HG03439 (cell line): ENCODE measurements around the gene SMARCAL1.

Experiments used
- ATAC-seq: cut with Tn5 transposase; IDR thresholded peaks from one replicate; pipeline ENCODE4 v1.9.1; 2021; ENCODE audit warnings: mild to moderate bottlenecking, moderate library complexity; ENCODE audit not compliant: unreplicated experiment

Gene SMARCAL1

GRCh38 chr2:216392018-216392562, 20.2 kb upstream of the SMARCAL1 start:
- no peak for ATAC-seq

DNA sequence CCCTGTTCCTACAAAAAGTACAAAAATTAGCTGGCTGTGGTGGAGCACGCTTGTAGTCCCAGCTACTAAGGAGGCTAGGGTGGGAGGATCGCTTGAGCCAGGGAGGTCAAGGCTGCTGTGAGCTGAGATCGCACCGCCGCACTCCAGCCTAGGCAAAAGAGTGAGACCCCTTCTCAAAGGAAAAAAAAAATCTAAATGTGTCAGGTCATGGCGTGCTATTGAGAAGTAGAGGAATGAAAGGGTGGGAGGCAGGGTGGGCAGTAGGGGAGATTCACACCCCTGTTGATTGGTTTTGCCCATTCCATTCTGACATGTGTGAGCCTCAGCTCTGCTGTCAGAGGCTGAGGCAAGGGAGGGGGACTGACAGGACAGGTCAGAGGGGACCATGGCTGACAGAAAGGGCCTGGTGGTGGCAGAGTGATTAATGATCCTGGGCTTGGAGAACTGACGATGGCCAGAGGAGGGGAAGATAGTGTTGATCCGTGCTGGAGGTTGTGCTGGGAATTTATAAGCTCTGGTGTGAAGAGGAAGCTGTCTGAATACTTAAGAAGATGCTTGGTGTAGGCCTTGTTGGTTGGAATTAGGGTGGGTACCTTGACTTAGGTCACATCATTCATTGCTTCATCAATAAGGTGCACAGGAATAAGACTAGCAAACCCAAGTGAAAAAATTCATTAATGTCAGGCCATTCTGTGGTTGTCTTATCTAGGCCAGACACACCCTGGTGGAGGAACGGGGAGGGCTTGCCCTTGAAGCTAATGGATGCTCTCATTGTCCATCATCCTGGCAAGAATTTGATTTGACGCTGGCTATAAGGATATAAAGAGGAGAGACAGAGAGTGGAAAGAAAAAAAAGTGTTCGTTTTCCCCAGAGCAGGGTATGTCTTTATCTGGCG, 19.1 kb upstream of the SMARCAL1 start:
- no peak for ATAC-seq

DNA sequence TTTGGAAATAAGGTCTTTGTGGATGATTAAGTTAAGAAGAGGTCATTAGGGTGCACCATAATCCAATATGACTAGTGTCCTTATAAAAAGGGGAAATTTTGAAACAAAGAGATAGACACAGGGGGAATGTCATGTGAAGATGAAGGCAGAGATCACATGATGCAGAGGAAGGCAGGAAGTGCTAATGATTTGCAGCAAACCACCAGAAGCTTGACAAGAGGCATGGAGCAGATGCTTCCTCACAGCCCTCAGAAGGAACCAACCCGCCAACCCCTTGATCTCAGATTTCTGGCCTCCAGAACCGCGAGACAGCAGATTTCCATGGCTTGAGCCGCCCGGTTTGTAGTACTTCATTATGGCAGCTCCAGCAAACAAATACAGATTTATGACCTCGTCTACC, 17.4 kb upstream of the SMARCAL1 start:
- ATAC-seq: no peak

GRCh38 chr2:216399621-216400020, 12.7 kb upstream of the SMARCAL1 start:
- ATAC-seq: no peak

- ATAC-seq: no peak
These were observed 9.5 kb upstream of the SMARCAL1 start for GRCh38 chr2:216402751-216403150.

DNA sequence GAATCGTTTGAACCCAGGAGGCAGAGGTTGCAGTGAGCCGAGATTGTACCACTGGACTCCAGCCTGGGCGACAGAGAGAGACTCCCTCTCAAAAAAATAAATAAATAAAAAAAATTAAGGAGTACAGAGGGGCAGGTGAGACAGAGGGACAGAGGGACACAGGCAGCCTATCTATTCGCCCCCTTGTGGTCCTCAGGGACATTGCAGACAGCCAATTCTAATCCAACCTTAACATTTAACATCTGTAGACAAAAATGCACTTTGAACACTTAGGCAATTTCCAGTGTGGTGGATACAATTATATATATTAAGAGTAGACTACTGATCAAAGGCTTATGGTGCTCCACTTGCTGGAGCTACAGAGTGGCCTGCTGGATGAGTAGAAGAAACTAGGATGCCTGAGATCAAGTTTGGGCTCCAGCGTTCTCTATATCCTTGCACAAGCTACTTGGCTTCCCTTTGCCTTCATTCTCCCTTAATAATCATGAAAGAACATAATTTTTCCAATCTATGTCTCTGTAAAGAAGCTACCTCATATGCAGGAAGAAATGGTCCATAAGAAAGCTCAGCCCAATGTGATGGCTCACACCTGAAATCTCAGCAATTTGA, 8.2 kb upstream of the SMARCAL1 start:
- ATAC-seq: no peak

DNA sequence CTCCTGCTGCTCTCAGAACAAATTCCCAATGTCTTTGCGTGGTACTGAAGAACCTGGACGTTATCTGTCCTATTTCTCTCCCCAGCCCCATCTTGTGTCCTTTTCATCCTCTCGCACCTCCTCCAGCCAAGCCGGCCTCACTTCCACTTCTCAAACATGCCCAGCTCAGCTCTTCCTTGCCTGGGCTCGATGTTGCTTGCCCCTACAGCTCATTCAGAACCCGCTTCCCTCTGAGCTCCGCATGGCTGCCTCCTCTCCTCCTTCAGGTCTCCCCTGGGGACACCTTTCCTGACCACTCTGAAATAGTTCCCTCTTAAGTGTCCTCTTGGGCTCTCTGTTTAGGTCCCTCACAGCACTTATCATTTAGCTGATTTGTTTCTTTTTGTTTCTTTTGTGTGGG, 6.7 kb upstream of the SMARCAL1 start:
- ATAC-seq: no peak

DNA sequence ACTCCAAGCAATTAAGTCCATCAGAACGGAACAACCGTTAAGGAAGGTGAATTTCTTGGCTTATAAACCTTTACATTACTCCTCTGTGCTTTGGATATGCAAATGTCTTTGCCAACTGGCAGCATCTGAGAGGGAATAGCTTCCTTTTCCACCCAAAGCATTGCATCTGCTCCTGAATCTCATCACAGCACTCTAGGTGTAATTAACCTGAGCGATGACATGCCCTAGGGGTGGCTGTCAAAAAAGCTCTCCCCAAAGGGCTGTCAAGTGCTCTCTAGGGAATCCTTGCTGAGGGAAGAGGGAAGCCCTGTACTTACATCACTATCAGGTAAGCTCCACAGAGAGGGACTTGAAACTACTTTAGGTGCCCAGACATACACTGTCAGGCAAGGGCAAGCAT, 5.5 kb upstream of the SMARCAL1 start:
- ATAC-seq: no peak

GRCh38 chr2:216408426-216409290, 3.6 kb upstream of the SMARCAL1 start:
- no peak for ATAC-seq

- no peak for ATAC-seq
These were observed 1.7 kb upstream of the SMARCAL1 start for GRCh38 chr2:216410550-216410949.

- no peak for ATAC-seq
These were observed 1.6 kb downstream of the SMARCAL1 start for GRCh38 chr2:216413882-216414281.

GRCh38 chr2:216414772-216415319, 2.6 kb downstream of the SMARCAL1 start:
- no peak for ATAC-seq

GRCh38 chr2:216415541-216415940, 3.3 kb downstream of the SMARCAL1 start:
- no peak for ATAC-seq

DNA sequence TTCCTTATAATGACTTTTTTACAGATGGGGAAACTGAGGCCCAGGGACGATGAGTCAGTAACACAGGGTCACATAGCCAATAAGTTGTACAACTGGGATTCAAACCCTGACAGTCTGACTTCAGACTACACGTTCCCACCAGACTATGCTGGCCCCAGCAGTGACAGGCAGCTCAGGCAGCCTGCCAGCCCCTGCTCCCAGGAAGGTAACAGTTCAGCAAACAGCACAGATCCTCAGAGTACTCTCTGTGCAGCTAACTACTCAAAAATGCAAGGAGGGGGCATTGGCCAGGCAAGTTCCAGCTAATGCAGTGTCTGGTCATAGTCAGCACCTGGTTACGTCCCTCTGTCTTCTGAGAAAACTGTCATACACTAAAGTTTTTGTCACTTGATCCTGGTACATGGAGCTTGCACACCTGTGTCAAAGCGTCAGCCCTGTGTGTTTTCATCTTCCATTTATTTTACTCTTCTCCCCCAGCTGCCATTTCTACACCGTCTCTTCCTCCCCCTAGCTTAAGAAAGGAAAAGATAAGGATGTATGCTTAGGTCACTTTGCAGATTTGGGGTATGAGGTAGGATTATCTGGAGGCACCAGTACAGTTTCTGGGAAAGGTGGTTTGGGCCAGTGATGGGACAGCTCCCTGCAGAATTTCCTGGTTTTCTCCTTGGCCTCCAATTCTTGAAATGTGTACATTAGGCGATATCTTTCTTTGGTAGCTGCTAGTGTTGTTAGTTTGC, 4.5 kb downstream of the SMARCAL1 start:
- ATAC-seq: no peak

DNA sequence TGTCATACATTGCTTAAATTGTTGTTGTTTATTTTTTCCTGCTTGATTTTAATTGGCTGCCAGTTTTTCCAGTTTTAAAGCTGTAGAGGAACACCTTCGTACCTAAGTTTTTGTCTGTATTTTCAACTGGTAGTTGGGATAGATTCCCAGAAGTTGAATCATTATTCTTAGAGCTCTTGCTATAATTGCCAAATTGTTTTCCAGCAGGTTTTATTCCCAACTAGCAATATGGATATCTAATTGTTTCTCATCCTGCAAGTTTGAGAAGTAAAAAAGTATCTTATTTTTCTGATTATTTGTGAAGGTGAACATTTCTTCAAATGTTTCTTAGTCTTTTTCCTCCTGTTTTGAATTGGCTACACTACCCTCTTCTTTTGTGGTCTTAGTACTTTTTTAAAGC, 6.7 kb downstream of the SMARCAL1 start:
- ATAC-seq: no peak

DNA sequence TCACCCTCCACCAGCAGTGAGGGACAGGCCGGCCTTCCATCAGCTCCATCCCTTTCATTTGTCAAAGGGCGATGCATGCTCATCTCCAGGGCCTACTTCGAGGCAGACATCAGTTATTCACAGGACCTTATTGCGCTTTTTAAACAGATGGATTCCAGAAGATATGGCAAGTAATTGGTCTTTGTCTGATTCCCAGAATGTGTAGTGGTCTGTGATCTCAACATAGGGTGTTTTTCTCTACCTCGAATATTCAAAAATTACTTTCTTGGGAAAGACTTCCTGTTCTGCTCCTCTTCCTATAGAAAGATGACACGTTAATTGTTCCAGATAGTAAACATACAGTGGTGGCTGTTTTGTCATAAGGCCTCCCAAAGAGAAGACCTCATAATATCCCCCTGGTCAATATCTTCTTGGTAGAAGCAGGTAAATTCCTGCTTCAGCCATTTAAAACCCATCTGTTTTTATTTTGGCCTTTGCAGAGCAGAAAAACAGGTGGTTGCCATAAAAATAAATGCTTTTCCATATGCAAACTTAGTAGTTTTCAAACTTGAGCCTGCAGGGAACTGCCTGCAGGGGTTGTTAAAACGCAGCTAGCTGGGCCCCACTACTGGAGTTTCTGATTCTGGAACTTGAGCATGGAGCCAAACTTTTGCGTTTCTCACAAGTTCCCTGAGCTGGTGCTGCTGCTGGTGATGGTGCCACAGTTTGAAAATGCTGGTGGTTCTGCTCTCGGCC, 8.2 kb downstream of the SMARCAL1 start:
- ATAC-seq: no peak

DNA sequence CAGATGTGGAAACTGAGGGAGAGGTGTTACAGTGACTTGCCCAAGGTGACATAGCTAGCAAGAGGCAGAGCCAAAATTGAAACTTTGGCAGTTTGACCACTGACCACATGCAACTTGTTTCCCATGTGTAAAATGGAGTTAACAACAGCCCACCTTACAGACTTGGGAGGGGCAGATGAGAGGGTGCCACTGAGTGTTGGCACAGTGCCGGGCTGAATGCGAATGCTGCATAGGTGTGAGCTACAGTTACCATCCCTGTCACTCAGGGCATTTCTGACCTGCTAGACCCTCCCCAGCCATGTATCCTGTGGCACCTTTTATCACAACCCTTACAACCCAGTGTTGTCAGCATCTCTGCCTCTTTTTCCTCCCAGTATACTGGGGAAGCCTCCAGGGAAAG, 10.8 kb downstream of the SMARCAL1 start:
- no peak for ATAC-seq

DNA sequence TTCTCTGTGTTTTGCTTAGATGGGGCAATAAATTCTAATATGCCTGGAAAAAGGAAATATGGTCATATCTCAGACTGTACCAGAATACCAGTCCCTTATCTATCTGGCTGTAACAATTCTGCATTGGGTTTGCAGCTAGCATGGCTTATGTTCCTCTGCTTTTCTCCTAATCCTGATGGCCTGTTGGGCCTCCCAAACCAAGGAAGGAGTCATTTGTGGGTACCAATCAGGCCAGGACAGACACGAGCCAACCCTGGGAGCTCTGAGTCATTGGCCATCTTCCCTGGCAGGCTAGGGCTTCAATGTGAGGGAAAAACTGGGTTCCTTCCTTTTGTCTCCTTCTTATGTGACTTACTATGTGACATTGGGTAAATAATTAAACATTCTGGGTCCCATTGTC, 12.0 kb downstream of the SMARCAL1 start:
- ATAC-seq: no peak

DNA sequence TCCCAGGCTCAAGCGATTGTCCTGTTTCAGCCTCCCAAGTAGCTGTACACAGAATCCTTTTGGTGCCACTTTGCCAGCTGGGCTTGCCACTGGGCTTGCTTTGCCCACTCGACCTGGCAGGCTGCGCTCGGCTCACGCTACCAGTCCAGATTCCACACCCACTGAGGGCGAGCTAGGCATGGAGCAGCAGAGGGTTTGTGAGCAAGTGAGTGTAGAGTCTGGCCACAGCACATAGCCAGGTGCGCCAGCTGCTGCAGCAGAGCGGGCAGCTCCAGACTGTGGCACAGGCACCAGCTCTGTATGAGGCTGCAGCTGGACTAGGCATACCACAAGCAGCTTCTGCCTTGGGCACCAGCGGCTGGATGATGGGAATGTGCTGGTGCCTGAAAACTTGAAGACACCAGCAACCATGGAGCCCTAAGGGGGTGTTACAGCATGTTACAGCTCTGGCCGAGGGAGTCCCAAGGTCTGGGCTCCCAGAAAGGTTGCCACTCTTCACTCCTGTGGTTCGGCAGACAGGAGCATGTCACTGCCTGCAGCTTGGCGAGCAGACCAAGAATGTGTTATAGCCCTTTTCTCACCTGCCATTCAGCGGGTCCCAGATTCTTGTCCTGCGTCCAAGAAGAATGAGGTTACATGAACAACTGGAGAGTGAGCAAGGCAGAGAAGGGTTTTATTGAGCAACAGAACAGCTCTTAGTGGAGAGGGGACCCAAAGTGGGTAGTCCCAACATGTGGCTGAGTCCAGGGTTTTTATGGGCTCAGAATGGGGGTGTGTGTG, 12.9 kb downstream of the SMARCAL1 start:
- no peak for ATAC-seq
